NCI-H2196 (cell line): ENCODE measurements around the gene PHF13.

Experiments
- DNase-seq: peaks from one replicate; lab custom pipeline; 2025; ENCODE audit not compliant: unreplicated experiment; lab: John Stamatoyannopoulos, UW

Gene PHF13

DNA sequence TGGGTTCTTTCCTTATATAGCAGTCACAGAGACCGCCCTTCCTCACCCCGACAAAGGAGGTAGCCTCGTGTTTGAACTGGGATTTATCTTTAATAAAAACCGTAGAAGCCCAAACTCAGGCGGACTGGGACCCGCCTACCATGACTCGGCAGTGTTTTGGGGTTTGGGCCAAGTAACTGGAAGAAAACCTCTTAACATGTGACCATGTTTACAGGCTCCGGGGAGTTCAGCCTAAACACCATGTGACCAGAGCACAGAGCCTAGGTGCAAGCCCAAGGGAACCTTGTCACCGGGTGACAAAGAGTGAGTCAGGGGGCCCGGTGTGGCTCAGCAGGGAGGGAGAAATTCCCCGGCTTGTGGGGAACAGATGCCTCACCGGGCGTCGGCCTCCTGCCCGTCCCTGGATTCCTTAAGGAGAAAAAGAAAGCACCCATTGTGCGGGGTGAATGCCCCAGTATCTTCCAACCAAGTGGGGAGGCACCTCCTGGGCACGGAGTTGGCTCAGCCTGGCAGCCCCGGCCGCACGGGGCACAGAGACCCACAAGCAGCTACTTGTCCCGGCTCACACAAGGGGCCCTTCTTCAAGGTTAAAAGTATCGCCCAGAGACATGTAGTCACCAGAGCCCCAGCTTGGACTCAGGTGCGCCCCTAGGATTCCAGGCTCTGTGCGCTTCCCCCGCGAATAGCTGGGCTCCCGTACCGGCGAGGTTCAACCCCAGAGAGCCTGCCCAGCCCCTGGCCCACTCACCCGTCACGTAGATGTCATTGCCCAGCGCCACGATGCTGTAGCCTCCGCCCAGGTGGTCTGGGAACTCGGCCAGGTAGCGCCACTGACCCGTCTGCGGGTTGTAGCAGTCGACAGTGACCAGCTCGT, 12.2 kb upstream of the PHF13 start:
- peak; percentile 60 for DNase-seq

- peak; percentile 20 for DNase-seq
Measured at GRCh38 chr1:6601923-6602668, 11.4 kb upstream of the PHF13 start.

DNA sequence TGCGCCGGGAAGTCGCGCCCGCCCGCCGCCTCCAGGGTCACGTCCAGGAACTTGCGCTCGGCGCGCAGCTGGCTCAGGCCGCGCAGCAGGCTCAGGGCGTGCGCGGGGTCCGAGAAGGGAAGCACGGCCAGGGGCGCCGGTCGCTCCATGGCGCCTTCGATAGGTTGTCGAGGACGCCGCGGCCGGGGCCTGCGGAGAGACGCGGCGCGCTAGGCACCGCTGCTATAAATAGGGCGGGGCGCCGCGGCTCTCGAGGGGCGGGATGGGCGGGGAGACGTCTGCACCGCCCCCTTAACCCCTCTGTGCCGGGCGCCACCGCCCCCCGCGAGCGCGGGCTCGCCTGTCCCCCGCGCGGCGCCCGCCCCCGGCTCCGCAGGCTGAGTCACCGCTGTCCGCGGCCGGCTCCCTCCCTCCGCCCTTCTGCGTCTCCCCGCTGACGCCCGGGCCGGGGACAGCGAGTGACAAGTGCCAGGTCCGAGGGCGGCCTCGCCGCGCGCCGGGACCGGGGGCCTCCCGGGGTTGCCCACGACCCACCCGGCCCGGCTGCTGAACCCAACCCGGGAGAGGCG, 10.8 kb upstream of the PHF13 start, which contains the start of gene KLHL21:
KLHL21 (minus strand) TSS at position 201 of the 569 bp plus-strand sequence; CDS start at position 149, 52 bp downstream.
- DNase-seq = peak; percentile 77

GRCh38 chr1:6603238-6603914, 10.2 kb upstream of the PHF13 start:
- DNase-seq = no peak

DNA sequence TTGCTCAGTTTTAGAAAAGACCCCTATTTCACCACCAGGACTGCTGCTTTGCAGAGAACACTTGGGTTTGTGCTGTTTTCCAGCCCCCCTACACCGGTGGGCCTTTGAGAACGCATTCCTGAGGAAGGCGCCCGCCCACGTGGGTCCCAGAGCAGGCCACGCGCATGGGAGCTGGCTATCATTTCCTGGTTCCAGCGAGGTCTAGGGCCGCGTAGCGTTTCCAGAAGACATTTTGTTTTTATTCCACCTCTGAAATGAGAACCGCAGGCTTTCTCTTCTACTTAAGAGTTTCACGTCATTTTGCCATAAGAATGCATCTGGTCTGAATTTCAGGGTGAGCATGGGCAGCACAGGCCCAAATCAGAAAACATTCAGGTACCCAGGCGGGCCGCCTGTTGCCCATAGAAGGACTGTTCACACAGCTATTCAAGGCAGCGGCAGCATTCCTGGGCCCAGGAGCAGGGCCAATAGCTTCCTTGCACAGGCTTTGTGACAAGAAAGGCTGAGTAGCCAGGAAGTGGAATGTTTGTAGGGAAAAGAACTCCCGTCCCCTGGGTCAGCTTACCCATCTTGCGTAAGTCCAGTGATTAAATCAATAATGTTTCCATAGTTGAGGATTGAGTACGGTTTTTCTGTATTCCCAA, 9.5 kb upstream of the PHF13 start:
- DNase-seq = no peak

- peak; percentile 68 for DNase-seq
Measured at GRCh38 chr1:6612641-6613360, 730 bp upstream of the PHF13 start.

DNA sequence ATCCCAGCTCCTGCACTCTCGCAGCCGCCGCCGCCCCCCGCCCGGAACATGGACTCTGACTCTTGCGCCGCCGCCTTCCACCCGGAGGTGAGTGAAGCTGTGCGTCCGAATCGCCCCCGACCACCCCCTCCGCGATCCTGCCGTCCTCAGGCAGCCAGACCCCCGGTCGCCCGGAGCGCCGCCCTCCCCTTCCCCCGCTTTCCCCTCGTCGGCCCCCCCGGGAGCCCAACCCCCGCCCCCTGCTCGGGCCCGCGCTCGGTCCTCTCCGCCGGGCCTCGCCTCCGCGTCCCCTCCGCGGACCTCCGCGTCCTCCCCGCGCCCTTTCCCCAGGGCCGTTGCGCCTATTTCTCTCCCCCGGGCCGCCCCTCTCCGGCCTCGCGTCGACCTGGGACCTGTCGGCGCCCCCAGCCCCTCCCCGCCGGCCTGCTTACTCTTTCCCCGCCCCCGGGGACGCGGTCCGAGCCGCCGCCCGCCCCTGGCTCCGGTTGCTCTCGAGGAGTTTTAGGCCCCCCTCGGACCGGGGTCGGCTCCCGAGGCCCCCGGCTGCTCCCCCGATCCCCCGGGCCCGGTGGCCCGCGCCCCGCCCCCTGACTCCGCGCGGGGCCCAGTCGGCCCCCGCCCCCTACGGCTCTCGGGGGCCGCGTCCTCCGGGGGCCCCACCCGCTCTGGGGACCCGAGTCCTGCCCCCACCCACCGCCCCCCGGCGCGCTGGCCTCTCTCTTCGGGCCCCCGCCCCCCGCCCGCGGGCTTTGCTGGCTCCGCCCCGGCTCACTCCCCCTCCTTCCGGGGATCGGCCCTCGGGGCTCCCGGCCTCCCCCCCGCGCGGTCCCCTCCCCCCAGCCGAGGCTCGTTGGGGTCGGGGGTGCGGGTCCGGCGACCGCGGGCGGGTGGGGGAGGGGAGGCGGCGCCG, 743 bp downstream of the PHF13 start:
- peak; percentile 31 for DNase-seq

DNA sequence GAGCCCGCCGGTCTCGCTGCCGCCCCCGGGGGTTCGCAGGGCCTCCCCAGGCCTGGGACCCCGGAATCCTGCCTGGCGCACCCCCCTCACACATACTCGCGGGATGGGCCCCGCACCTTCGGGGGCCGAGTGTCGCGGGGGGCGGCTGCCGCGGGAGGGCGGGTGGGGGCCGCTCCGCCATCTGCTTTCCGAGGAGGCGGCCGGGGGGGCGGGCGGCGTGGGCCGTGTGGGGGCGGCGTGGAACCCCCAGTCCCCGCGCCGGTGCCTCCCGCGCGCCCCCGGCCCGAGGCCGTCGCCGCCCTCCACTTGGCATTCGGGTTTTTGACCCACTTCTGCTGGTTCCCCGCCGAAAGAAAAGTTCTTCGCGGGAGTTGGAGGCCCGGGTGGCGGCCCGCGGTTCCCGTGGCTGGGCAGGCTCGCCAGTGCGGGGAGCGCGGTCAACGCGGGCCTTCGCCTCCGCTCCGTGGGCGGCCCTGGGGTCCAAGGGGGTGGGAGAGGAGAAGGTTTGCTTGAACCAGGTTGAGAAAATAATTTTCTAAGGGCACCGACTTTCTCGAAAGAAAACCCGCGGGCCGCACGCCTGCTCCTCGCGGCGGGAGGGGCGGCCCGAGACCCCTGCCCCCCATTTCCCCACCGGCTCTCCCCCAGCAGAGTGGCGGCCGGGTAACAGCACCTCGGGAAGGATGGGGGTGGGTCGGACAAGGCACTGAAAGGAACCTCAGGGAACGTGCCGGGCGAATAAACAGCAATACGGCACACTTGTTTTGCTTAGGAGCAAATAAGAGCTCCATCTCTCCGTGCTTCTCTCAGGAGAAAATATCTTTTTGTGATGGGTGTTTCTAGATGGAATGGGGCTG, 1.6 kb downstream of the PHF13 start:
- no peak for DNase-seq

- no peak for DNase-seq
Measured at GRCh38 chr1:6619045-6619444, 5.5 kb downstream of the PHF13 start.

- DNase-seq = no peak
Measured at GRCh38 chr1:6621429-6622391, 8.2 kb downstream of the PHF13 start.

DNA sequence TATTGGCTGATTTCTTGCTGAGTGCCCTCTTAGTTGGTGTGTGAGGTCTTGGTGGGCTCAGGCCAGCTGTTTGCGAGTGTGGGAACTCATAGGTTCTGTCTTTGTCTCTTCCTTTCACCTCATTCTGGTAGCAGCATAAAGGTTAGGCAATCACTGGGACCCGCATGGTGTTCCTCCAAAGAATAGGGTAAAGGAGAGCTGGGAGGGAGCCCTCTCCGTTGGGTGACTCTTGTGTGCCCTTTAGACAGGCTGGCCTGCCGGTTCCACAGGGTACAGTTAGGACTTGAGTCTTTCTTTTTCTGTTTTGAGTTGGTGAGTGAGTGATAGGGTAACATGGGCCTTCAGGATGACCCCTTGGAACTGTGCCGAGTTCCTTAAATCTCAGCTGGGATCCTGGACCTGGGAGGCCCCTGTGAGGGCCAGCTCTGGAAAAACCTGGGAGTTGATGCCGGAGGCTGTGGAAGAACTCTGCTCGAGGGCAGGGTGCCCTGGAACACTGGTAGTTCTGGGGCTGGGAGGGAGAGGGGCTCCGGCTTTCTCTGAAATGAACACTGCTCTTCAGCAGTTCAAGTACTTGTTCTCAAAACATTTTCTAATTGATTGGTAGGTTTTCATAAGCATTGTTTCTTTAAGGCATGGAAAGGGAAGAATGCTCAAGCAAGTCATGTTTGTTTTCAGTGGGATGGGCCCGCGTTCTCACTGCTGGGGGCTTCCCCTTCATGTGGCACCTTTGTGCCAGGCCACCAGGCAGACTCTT, 9.0 kb downstream of the PHF13 start:
- no peak for DNase-seq

DNA sequence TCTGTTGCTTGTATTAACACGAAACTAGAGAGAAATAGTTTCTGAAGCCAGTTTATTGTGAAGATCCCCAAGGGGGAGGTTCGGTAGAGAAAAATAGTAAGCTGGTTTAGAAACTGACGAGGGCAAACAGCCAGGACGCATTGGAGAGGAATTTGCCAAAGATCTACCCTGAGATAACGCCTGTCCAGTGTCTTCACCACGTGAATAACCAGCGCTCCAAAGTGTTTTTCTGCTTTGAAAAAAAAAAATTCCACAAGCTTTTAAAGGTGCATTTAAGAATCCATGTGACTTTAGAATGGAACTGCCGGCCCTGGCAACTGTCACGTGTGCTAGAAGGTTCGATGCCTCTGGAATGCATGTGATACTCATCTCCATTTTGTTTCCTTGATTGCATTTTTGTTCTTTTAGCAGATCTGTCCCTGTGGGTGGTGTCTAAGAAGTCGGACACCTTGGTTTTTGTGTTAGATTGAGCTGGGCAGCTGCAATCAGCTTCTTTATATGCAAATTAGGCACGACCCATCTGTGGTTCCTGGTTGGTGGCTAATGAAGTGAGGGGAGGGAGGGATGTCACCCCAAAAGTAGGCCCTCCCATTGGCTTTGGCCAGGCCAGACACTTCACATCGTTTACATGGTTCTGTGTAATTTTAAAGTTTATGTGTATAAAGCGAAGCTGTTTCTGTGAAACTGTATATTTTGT, 9.9 kb downstream of the PHF13 start:
- no peak for DNase-seq

DNA sequence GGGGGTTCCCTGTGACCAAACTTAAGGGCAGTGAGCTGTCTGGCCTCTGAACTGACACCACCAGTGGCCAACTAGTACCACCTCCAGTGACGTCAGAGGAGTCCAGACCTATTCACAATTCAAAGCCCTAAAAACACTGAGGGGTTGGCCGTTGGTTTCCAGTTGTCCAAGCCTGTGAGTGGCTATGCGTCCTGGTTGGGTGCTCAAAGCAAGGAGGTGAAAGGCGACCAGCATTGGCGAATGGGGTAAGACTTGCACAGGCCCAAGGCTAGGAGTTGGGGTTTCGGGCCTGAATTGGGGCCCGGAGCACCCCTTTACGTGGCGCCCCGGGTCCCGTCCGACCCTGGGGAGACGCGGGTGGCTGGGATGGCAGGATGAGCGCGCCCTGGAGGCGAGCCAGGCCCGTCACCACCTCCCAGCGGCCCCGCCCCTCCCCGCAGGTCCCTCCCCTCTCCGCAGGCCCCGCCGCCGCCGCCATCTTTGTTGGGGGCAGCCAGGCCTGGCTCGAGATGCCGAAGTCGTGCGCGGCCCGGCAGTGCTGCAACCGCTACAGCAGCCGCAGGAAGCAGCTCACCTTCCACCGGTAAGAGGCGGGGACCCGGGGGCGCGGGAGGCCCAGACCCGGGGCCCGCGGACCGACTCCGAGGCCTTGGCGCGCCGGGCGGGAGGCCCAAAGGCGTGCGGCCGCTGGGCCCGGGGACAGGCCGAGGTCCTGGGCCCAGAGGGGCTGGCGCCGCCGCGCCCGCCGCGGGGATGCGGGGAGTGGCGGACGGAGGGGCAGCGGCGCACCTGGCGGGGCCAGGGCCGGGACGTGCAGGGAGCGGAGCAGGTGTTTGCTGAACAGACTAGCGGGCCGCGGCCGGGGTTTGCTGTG, 11.4 kb downstream of the PHF13 start, which contains the start of gene THAP3:
THAP3 (plus strand) TSS at position 159 of the 874 bp plus-strand sequence; CDS start at position 510, 351 bp downstream.
- DNase-seq = peak; percentile 79

GRCh38 chr1:6625584-6626149, 12.1 kb downstream of the PHF13 start:
- no peak for DNase-seq
